H9 (cell line): ENCODE data around the gene STARD9. TPM values are rescaled to one million over a fixed set of nuclear protein-coding genes. Genes with fewer than 3 reads are reported as not detected.

Experiments used
- DNase-seq: peaks from one replicate; pipeline ENCODE4 v3.0.0-alpha.2; 2017
- H2AFZ ChIP-seq: one replicate; pipeline ENCODE4 v1.6.1; 2013; ENCODE audit warnings: mild to moderate bottlenecking, low read length, control low read depth, moderate library complexity
- H2AK5ac ChIP-seq: 2 replicates; pipeline ENCODE4 v1.6.1; 2013; ENCODE audit warnings: low read length, control low read depth, mixed read lengths; ENCODE audit not compliant: insufficient read length
- H2BK120ac ChIP-seq: one replicate; pipeline ENCODE4 v1.6.1; 2013; ENCODE audit warnings: low read depth, mild to moderate bottlenecking, low read length, control low read depth, inconsistent platforms; ENCODE audit not compliant: poor library complexity, severe bottlenecking
- H2BK12ac ChIP-seq: 2 replicates; pipeline ENCODE4 v1.6.1; 2013; ENCODE audit warnings: low read length, control low read depth, mixed read lengths, low read depth; ENCODE audit not compliant: insufficient read length
- H2BK15ac ChIP-seq: 2 replicates; pipeline ENCODE4 v1.6.1; 2013; ENCODE audit warnings: low read depth, low read length, control low read depth
- H2BK20ac ChIP-seq: one replicate; pipeline ENCODE4 v1.6.1; 2013; ENCODE audit warnings: low read depth, mild to moderate bottlenecking, low read length, control low read depth, inconsistent platforms; ENCODE audit not compliant: poor library complexity, severe bottlenecking
- H2BK5ac ChIP-seq: 2 replicates; pipeline ENCODE4 v1.6.1; 2013; ENCODE audit warnings: low read length, control low read depth, mixed read lengths; ENCODE audit not compliant: insufficient read length
- H3K14ac ChIP-seq: 2 replicates; pipeline ENCODE4 v1.6.1; 2013; ENCODE audit warnings: low read length, control low read depth; ENCODE audit not compliant: insufficient read depth
- H3K18ac ChIP-seq: 2 replicates; pipeline ENCODE4 v1.6.1; 2013; ENCODE audit warnings: low read depth, mild to moderate bottlenecking, mixed read lengths, low read length, control low read depth; ENCODE audit not compliant: insufficient read length
- H3K23ac ChIP-seq: 2 replicates; pipeline ENCODE4 v1.6.1; 2013; ENCODE audit warnings: low read length, control low read depth, mixed read lengths, low read depth; ENCODE audit not compliant: insufficient read length
- H3K23me2 ChIP-seq: 2 replicates; pipeline ENCODE4 v1.6.1; 2013; ENCODE audit warnings: low read depth, mild to moderate bottlenecking, mixed read lengths, low read length, control low read depth; ENCODE audit not compliant: insufficient read length, poor library complexity, severe bottlenecking
- H3K27ac ChIP-seq: 2 replicates; pipeline ENCODE4 v1.5.1; 2013; ENCODE audit warnings: low read length, control low read depth, mixed read lengths, low read depth; ENCODE audit not compliant: insufficient read length
- H3K27me3 ChIP-seq: 2 replicates; pipeline ENCODE4 v1.6.1; 2013; ENCODE audit warnings: low read length, control low read depth, inconsistent platforms; ENCODE audit not compliant: insufficient read depth
- H3K4ac ChIP-seq: 2 replicates; pipeline ENCODE4 v1.6.1; 2013; ENCODE audit warnings: low read depth, mild to moderate bottlenecking, control low read depth, inconsistent platforms, low read length, moderate library complexity
- H3K4me1 ChIP-seq: 2 replicates; pipeline ENCODE4 v1.6.1; 2013; ENCODE audit warnings: low read length, control low read depth, inconsistent platforms; ENCODE audit not compliant: insufficient read depth
- H3K4me2 ChIP-seq: 2 replicates; pipeline ENCODE4 v1.6.1; 2013; ENCODE audit warnings: low read length, control low read depth, mixed read lengths; ENCODE audit not compliant: insufficient read length, insufficient read depth
- H3K56ac ChIP-seq: 2 replicates; pipeline ENCODE4 v1.6.1; 2013; ENCODE audit warnings: low read depth, mild to moderate bottlenecking, mixed read lengths, low read length, control low read depth; ENCODE audit not compliant: insufficient read length
- H3K79me1 ChIP-seq: 2 replicates; pipeline ENCODE4 v1.6.1; 2013; ENCODE audit warnings: low read depth, mild to moderate bottlenecking, moderate library complexity, low read length, control low read depth, inconsistent platforms; ENCODE audit not compliant: insufficient read depth, poor library complexity, severe bottlenecking
- H3K79me2 ChIP-seq: 2 replicates; pipeline ENCODE4 v1.6.1; 2013; ENCODE audit warnings: low read length, control low read depth, inconsistent platforms; ENCODE audit not compliant: insufficient read depth
- H3K9ac ChIP-seq: 2 replicates; pipeline ENCODE4 v1.6.1; 2013; ENCODE audit warnings: low read length, control low read depth, mixed read lengths; ENCODE audit not compliant: insufficient read length; ENCODE audit errors: extremely low read depth
- H3K9me3 ChIP-seq: one replicate; pipeline ENCODE4 v1.6.1; 2013; ENCODE audit warnings: low read depth, low read length, inconsistent platforms; ENCODE audit not compliant: control insufficient read depth
- H3T11ph ChIP-seq: one replicate; pipeline ENCODE4 v1.6.1; 2013; ENCODE audit warnings: mild to moderate bottlenecking, low read length, control low read depth, inconsistent platforms
- H4K20me1 ChIP-seq: one replicate; pipeline ENCODE4 v1.6.1; 2013; ENCODE audit not compliant: control insufficient read depth, insufficient read length, insufficient read depth
- H4K5ac ChIP-seq: 2 replicates; pipeline ENCODE4 v1.6.1; 2013; ENCODE audit warnings: low read depth, mild to moderate bottlenecking, mixed read lengths, low read length, control low read depth; ENCODE audit not compliant: insufficient read length
- H4K8ac ChIP-seq: replicated peaks from 2 replicates; pipeline ENCODE4 v1.6.1; 2013; ENCODE audit warnings: low read length, control low read depth, mixed read lengths, low read depth; ENCODE audit not compliant: insufficient read length
- H4K91ac ChIP-seq: 2 replicates; pipeline ENCODE4 v1.6.1; 2013; ENCODE audit warnings: low read depth, mild to moderate bottlenecking, moderate library complexity, mixed read lengths, low read length, control low read depth; ENCODE audit not compliant: insufficient read length
- H3K27ac Mint-ChIP-seq, 3 experiments: 2 replicates in 2 of 3; 3 replicates in 1 of 3; pipeline ENCODE4 v1.8.0; 2020 to 2021; ENCODE audit warnings: mixed read lengths in 3 of 3, mild to moderate bottlenecking in 1 of 3, moderate library complexity in 1 of 3
- H3K27me3 Mint-ChIP-seq: 2 replicates; pipeline ENCODE4 v1.8.0; 2021; ENCODE audit warnings: low read depth, mild to moderate bottlenecking, moderate library complexity, mixed read lengths
- H3K36me3 Mint-ChIP-seq, 3 experiments: 2 replicates in 2 of 3; 3 replicates in 1 of 3; pipeline ENCODE4 v1.8.0; 2020 to 2021; ENCODE audit warnings: low read depth in 3 of 3, mixed read lengths in 3 of 3; ENCODE audit not compliant: insufficient read depth in 1 of 3
- H3K4me1 Mint-ChIP-seq, 2 experiments: 2 replicates each; pipeline ENCODE4 v1.8.0; 2020; ENCODE audit warnings: mixed read lengths in 2 of 2
- H3K4me3 Mint-ChIP-seq, 2 experiments: 2 replicates in 1 of 2; 3 replicates in 1 of 2; pipeline ENCODE4 v1.8.0; 2020 to 2021; ENCODE audit warnings: mild to moderate bottlenecking in 2 of 2, mixed read lengths in 2 of 2, moderate library complexity in 1 of 2
- H3K9me3 Mint-ChIP-seq, 2 experiments: 2 replicates in 1 of 2; 3 replicates in 1 of 2; pipeline ENCODE4 v1.8.0; 2020; ENCODE audit warnings: mild to moderate bottlenecking in 2 of 2, mixed read lengths in 2 of 2, moderate library complexity in 1 of 2
- WGBS: extraction: QIAGEN DNeasy Blood & Tissue Kit; methylation state at CpG from one replicate; pipeline ENCODE4 v1.1.7; 2013; ENCODE audit warnings: missing lambda C conversion rate, low lambda C conversion rate, mixed read lengths; ENCODE audit not compliant: insufficient read length; ENCODE audit errors: extremely low coverage; 5-methylcytosine and 5-hydroxymethylcytosine counted together
- total RNA-seq: library from RNA; stranded (reverse); gene quantifications from 2 replicates; pipeline ENCODE4 v1.2.1, GENCODE V29; 2021
- TF ChIP-seq, protein P1 (sequence below): fragments of 200-600 bp; sonication (generic); conservative IDR thresholded peaks from 3 replicates; pipeline ENCODE4 v1.8.0; 2021; ENCODE audit warnings: antibody characterized with exemption, mild to moderate bottlenecking

Gene STARD9
- total RNA-seq, 1 experiment from 2014 or later = 6.9 TPM

DNA sequence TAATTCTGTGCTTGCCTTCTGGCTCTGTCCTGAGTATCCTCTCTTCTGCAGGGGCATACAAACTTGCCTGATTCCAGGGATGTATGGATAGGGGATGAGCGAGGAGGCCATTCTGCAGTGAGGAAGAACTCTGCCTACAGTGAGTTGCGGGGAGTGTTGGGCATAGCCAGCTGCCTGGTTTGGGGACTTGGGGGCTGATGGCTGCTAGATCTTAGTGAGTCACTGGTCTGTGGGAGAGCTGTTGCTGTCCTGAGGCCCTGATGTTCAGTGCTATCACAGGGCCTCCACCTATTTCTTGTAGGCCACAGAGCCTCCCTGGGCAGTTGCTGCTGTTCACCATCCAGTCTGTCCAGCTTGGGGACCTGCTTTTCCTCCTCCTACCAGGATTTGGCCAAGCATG lies 141.2 kb downstream of the STARD9 start:
- Histone ChIP-seq H3T11ph (no peak overlapping the region), H3K27me3 (no peaks in the 10 kb centered on the region)
- no CpG with 5 or more reads among the region's 2 CpGs for whole genome bisulfite sequencing

More for the DNA sequence above, 141.2 kb downstream of the STARD9 start:
- no peaks in the 10 kb centered on the region for H3K4me1 Mint-ChIP-seq
- Histone ChIP-seq H3K27ac (no peak overlapping the region), H3K23ac (no peak overlapping the region), H3K79me2 (no peaks in the 10 kb centered on the region), H4K5ac (no peak overlapping the region), H4K20me1 (no peaks in the 10 kb centered on the region), H3K23me2 (no peaks in the 10 kb centered on the region), H2BK15ac (no peak overlapping the region), H3K4ac (no peak overlapping the region), H3K56ac (no peak overlapping the region), H3K9ac (no peak overlapping the region), H3K4me2 (no peak overlapping the region), H3K79me1 (no peaks in the 10 kb centered on the region), H2AFZ (no peak overlapping the region), H4K91ac (no peak overlapping the region), H2BK120ac (no peak overlapping the region), H4K8ac (no peak overlapping the region), H3K14ac (no peak overlapping the region), H3K9me3 (no peaks in the 10 kb centered on the region), H3K18ac (no peak overlapping the region), H2BK12ac (no peak overlapping the region), H3K4me1 (no peaks in the 10 kb centered on the region), H2BK5ac (no peak overlapping the region), H2AK5ac (no peak overlapping the region), H2BK20ac (no peak overlapping the region)
- no peaks in the 10 kb centered on the region for H3K9me3 Mint-ChIP-seq
- TF ChIP-seq, protein P1, sequence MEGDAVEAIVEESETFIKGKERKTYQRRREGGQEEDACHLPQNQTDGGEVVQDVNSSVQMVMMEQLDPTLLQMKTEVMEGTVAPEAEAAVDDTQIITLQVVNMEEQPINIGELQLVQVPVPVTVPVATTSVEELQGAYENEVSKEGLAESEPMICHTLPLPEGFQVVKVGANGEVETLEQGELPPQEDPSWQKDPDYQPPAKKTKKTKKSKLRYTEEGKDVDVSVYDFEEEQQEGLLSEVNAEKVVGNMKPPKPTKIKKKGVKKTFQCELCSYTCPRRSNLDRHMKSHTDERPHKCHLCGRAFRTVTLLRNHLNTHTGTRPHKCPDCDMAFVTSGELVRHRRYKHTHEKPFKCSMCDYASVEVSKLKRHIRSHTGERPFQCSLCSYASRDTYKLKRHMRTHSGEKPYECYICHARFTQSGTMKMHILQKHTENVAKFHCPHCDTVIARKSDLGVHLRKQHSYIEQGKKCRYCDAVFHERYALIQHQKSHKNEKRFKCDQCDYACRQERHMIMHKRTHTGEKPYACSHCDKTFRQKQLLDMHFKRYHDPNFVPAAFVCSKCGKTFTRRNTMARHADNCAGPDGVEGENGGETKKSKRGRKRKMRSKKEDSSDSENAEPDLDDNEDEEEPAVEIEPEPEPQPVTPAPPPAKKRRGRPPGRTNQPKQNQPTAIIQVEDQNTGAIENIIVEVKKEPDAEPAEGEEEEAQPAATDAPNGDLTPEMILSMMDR = no peak
- DNase-seq = no peak
- no peak overlapping the region for H3K4me3 Mint-ChIP-seq
- H3K27ac Mint-ChIP-seq = no peak overlapping the region; a peak in 2 of 7 replicates
- H3K27me3 Mint-ChIP-seq = no peaks in the 10 kb centered on the region; the same call in 1 of the 2 replicates
- H3K36me3 Mint-ChIP-seq = peaks cover 0 to 11% (median 9%) of the 10 kb centered on the region in 3 experiments; a peak in 6 of 7 replicates
